ENCODE measurements around the gene JAGN1.

Gene JAGN1

GRCh38 chr3:9890249-9891071 is at the start of gene JAGN1:
TSS of gene JAGN1 (plus strand) at chr3:9890610. CDS start at chr3:9890723, 113 bp downstream.
- H4K20me1 ChIP-seq (ENCODE audit: control insufficient read depth, insufficient read depth, low read depth, low read length) = peaks cover 13% of the 10 kb centered on the region; the same call in 1 of the 2 replicates

DNA sequence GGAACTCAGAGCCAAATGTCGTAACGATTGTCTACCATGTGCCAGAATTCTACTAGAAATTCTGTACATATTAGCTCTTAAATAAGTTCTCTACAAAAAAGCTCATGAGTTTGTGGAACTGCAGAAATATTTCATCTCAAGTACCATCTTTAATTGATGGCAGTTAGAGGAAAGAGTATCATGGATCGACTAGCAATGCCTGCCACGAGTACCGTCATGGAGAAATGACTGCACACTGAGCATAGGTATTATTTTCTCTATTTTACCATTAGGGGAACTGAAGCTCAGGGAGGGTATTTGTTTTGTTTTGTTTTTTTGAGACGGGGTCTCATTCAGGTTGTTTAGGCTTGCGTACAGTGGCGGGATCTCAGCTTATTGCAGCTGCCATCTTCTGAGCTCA is 49.4 kb upstream of the JAGN1 start:
- Histone ChIP-seq H3K4me3 (ENCODE audit: low read length) (no peak overlapping the region), H3K9me3 (ENCODE audit: control insufficient read depth, insufficient read depth, low read length) (no peaks in the 10 kb centered on the region), H3K9me2 (replicated peaks; ENCODE audit: control insufficient read depth, low read length) (no peaks in the 10 kb centered on the region), H3K79me2 (ENCODE audit: control insufficient read depth, low read length) (peaks cover 18% of the 10 kb centered on the region), H3F3A (ENCODE audit: control insufficient read depth, insufficient read depth) (no peaks in the 10 kb centered on the region), H3K27me3 (ENCODE audit: control insufficient read depth, low read length) (no peaks in the 10 kb centered on the region), H4K20me1 (ENCODE audit: control insufficient read depth, insufficient read depth, low read depth, low read length) (no peaks in the 10 kb centered on the region), H3K27ac (ENCODE audit: low read depth, low read length) (no peak overlapping the region), H3K4me1 (ENCODE audit: control insufficient read depth, low read length) (peaks cover 13% of the 10 kb centered on the region), H3K36me3 (ENCODE audit: control insufficient read depth, low read length) (peaks cover 52% of the 10 kb centered on the region), H3K4me2 (ENCODE audit: low read length) (no peak overlapping the region)
- no peak for TF ChIP-seq EZH2phosphoT487 (IDR thresholded peaks at IDR 0.05; ENCODE audit: borderline replicate concordance, low read length)
- TF ChIP-seq, protein P1, sequence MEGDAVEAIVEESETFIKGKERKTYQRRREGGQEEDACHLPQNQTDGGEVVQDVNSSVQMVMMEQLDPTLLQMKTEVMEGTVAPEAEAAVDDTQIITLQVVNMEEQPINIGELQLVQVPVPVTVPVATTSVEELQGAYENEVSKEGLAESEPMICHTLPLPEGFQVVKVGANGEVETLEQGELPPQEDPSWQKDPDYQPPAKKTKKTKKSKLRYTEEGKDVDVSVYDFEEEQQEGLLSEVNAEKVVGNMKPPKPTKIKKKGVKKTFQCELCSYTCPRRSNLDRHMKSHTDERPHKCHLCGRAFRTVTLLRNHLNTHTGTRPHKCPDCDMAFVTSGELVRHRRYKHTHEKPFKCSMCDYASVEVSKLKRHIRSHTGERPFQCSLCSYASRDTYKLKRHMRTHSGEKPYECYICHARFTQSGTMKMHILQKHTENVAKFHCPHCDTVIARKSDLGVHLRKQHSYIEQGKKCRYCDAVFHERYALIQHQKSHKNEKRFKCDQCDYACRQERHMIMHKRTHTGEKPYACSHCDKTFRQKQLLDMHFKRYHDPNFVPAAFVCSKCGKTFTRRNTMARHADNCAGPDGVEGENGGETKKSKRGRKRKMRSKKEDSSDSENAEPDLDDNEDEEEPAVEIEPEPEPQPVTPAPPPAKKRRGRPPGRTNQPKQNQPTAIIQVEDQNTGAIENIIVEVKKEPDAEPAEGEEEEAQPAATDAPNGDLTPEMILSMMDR (IDR thresholded peaks at IDR 0.05; ENCODE audit: low read depth, low read length, poor library complexity, severe bottlenecking) = no peak

More at GRCh38 chr3:9890249-9891071, at the start of gene JAGN1:
- Histone ChIP-seq H3K4me3 (ENCODE audit: low read length) (peak within 1 kb of the TSS; percentile 95), H3K27ac (ENCODE audit: low read depth, low read length) (peak within 1 kb of the TSS; percentile 52), H3K9me2 (replicated peaks; ENCODE audit: control insufficient read depth, low read length) (no peaks in the 10 kb centered on the region), H3K79me2 (ENCODE audit: control insufficient read depth, low read length) (peaks cover 44% of the 10 kb centered on the region), H3K4me2 (ENCODE audit: low read length) (peak within 1 kb of the TSS; percentile 88), H3K36me3 (ENCODE audit: control insufficient read depth, low read length) (peaks cover 43% of the 10 kb centered on the region), H3K27me3 (ENCODE audit: control insufficient read depth, low read length) (no peaks in the 10 kb centered on the region), H3F3A (ENCODE audit: control insufficient read depth, insufficient read depth) (peaks cover 12% of the 10 kb centered on the region; the same call in 1 of the 2 replicates), H3K4me1 (ENCODE audit: control insufficient read depth, low read length) (peaks cover 30% of the 10 kb centered on the region), H3K9me3 (ENCODE audit: control insufficient read depth, insufficient read depth, low read length) (no peaks in the 10 kb centered on the region)
- TF ChIP-seq EZH2phosphoT487 (IDR thresholded peaks at IDR 0.05; ENCODE audit: borderline replicate concordance, low read length) = no peak

GRCh38 chr3:9843715-9844438 is 46.5 kb upstream of the JAGN1 start, which contains the start of gene RPUSD3:
TSS of gene RPUSD3 (minus strand) at chr3:9844008. CDS start at chr3:9843990, 18 bp downstream.
- peaks cover 13% of the 10 kb centered on the region for H3K4me1 ChIP-seq (ENCODE audit: control insufficient read depth, low read length)
- H3K27me3 ChIP-seq (ENCODE audit: control insufficient read depth, low read length) = no peaks in the 10 kb centered on the region
- peak within 1 kb of the TSS; percentile 97 for H3K4me3 ChIP-seq (ENCODE audit: low read length)
- peaks cover 38% of the 10 kb centered on the region for H3K36me3 ChIP-seq (ENCODE audit: control insufficient read depth, low read length)
- no peaks in the 10 kb centered on the region for H3K9me2 ChIP-seq (replicated peaks; ENCODE audit: control insufficient read depth, low read length)
- H3K27ac ChIP-seq (ENCODE audit: low read depth, low read length) = peak within 1 kb of the TSS; percentile 40
- peaks cover 18% of the 10 kb centered on the region for H3K79me2 ChIP-seq (ENCODE audit: control insufficient read depth, low read length)
- TF ChIP-seq, protein P1 (IDR thresholded peaks at IDR 0.05; ENCODE audit: low read depth, low read length, poor library complexity, severe bottlenecking) = no peak
- TF ChIP-seq EZH2phosphoT487 (IDR thresholded peaks at IDR 0.05; ENCODE audit: borderline replicate concordance, low read length) = no peak
- H3K4me2 ChIP-seq (ENCODE audit: low read length) = peak within 1 kb of the TSS; percentile 88
- H3F3A ChIP-seq (ENCODE audit: control insufficient read depth, insufficient read depth) = no peaks in the 10 kb centered on the region
- H4K20me1 ChIP-seq (ENCODE audit: control insufficient read depth, insufficient read depth, low read depth, low read length) = no peaks in the 10 kb centered on the region
- H3K9me3 ChIP-seq (ENCODE audit: control insufficient read depth, insufficient read depth, low read length) = no peaks in the 10 kb centered on the region
